ENCODE results near the gene SLC28A3. TPM values are rescaled to one million over a fixed set of nuclear protein-coding genes. Genes with fewer than 3 reads are reported as not detected.

SLC28A3 gene
- total and polyA plus RNA-seq, 5 donors from 2014 or later, result not detected

GRCh38 chr9:84339962-84340361 is 596 bp downstream of the SLC28A3 start:
- no peaks in the 10 kb centered on the region for H3K27me3 ChIP-seq (ENCODE audit: control insufficient read depth, insufficient read depth, low read length)
- H3K36me3 Mint-ChIP-seq, result no peaks in the 10 kb centered on the region
- no peak overlapping the region for H3K4me3 Mint-ChIP-seq
- no peaks in the 10 kb centered on the region for H3K4me1 ChIP-seq (ENCODE audit: control insufficient read depth, insufficient read depth, low read length, poor library complexity, severe bottlenecking)
- H3K36me3 ChIP-seq (ENCODE audit: control insufficient read depth, insufficient read depth, low read length), result no peaks in the 10 kb centered on the region
- no peaks in the 10 kb centered on the region for H3K4me1 Mint-ChIP-seq
- peaks cover 5% of the 10 kb centered on the region for H3K27me3 Mint-ChIP-seq
- no peak overlapping the region for H3K27ac Mint-ChIP-seq
- H3K27ac ChIP-seq (ENCODE audit: insufficient read depth, low read length, poor library complexity, severe bottlenecking), result no peak overlapping the region
- no peak overlapping the region for H3K4me3 ChIP-seq (ENCODE audit: low read depth, low read length)
- peaks cover 0 to 4% (median 0%) of the 10 kb centered on the region in 7 donors for H3K9me3 Mint-ChIP-seq
- ATAC-seq (ENCODE audit: low read depth in 2 of 2), result no peak
- no peaks in the 10 kb centered on the region for H3K9me3 ChIP-seq (ENCODE audit: control insufficient read depth in 2 of 2, low read length in 2 of 2)
- DNase-seq, result no peak

GRCh38 chr9:84339503-84339902 is 1.1 kb downstream of the SLC28A3 start:
- Histone ChIP-seq H3K36me3 (ENCODE audit: control insufficient read depth, insufficient read depth, low read length) (no peaks in the 10 kb centered on the region), H3K4me3 (ENCODE audit: low read depth, low read length) (no peak overlapping the region), H3K4me1 (ENCODE audit: control insufficient read depth, insufficient read depth, low read length, poor library complexity, severe bottlenecking) (no peaks in the 10 kb centered on the region), H3K27ac (ENCODE audit: insufficient read depth, low read length, poor library complexity, severe bottlenecking) (no peak overlapping the region), H3K9me3 (ENCODE audit: control insufficient read depth in 2 of 2, low read length in 2 of 2) (no peaks in the 10 kb centered on the region), H3K27me3 (ENCODE audit: control insufficient read depth, insufficient read depth, low read length) (no peaks in the 10 kb centered on the region)
- DNase-seq (no peak), ATAC-seq (ENCODE audit: low read depth in 2 of 2) (no peak)
- Mint-ChIP-seq H3K4me1 (no peaks in the 10 kb centered on the region), H3K27me3 (peaks cover 5% of the 10 kb centered on the region), H3K27ac (no peak overlapping the region), H3K9me3 (peaks cover 0 to 4% (median 0%) of the 10 kb centered on the region in 7 donors), H3K36me3 (no peaks in the 10 kb centered on the region), H3K4me3 (no peak overlapping the region)

- no peaks in the 10 kb centered on the region for H3K4me1 ChIP-seq (ENCODE audit: control insufficient read depth, insufficient read depth, low read length, poor library complexity, severe bottlenecking)
- no peaks in the 10 kb centered on the region for H3K9me3 ChIP-seq (ENCODE audit: control insufficient read depth in 2 of 2, low read length in 2 of 2)
- H3K36me3 Mint-ChIP-seq, result no peaks in the 10 kb centered on the region
- H3K27me3 ChIP-seq (ENCODE audit: control insufficient read depth, insufficient read depth, low read length), result no peaks in the 10 kb centered on the region
- no peaks in the 10 kb centered on the region for H3K36me3 ChIP-seq (ENCODE audit: control insufficient read depth, insufficient read depth, low read length)
- DNase-seq (no peak), ATAC-seq (ENCODE audit: low read depth in 2 of 2) (no peak)
- H3K4me1 Mint-ChIP-seq, result no peaks in the 10 kb centered on the region
- no peak overlapping the region for H3K27ac ChIP-seq (ENCODE audit: insufficient read depth, low read length, poor library complexity, severe bottlenecking)
- H3K27me3 Mint-ChIP-seq, result peaks cover 5% of the 10 kb centered on the region
- H3K9me3 Mint-ChIP-seq, result peaks cover 0 to 4% (median 0%) of the 10 kb centered on the region in 7 donors
- no peak overlapping the region for H3K4me3 ChIP-seq (ENCODE audit: low read depth, low read length)
- H3K4me3 Mint-ChIP-seq, result no peak overlapping the region
- no peak overlapping the region for H3K27ac Mint-ChIP-seq
These were observed 1.8 kb downstream of the SLC28A3 start for GRCh38 chr9:84338792-84339191.

- H3K27ac Mint-ChIP-seq, result no peak overlapping the region
- peaks cover 5% of the 10 kb centered on the region for H3K27me3 Mint-ChIP-seq
- no peak for DNase-seq
- Histone ChIP-seq H3K4me1 (ENCODE audit: control insufficient read depth, insufficient read depth, low read length, poor library complexity, severe bottlenecking) (no peaks in the 10 kb centered on the region), H3K4me3 (ENCODE audit: low read depth, low read length) (no peak overlapping the region), H3K9me3 (ENCODE audit: control insufficient read depth in 2 of 2, low read length in 2 of 2) (no peaks in the 10 kb centered on the region), H3K27ac (ENCODE audit: insufficient read depth, low read length, poor library complexity, severe bottlenecking) (no peak overlapping the region), H3K36me3 (ENCODE audit: control insufficient read depth, insufficient read depth, low read length) (no peaks in the 10 kb centered on the region), H3K27me3 (ENCODE audit: control insufficient read depth, insufficient read depth, low read length) (no peaks in the 10 kb centered on the region)
- H3K4me3 Mint-ChIP-seq, result no peak overlapping the region
- H3K36me3 Mint-ChIP-seq, result no peaks in the 10 kb centered on the region
- no peak for ATAC-seq (ENCODE audit: low read depth in 2 of 2)
- H3K9me3 Mint-ChIP-seq, result peaks cover 0 to 4% (median 0%) of the 10 kb centered on the region in 7 donors
- no peaks in the 10 kb centered on the region for H3K4me1 Mint-ChIP-seq
These were observed 3.3 kb downstream of the SLC28A3 start for GRCh38 chr9:84337252-84337651.

GRCh38 chr9:84331119-84331809 is 9.3 kb downstream of the SLC28A3 start:
- Mint-ChIP-seq H3K9me3 (peaks cover 0 to 8% (median 4%) of the 10 kb centered on the region in 7 donors), H3K4me3 (no peak overlapping the region), H3K27me3 (peaks cover 6% of the 10 kb centered on the region), H3K27ac (no peak overlapping the region), H3K36me3 (no peaks in the 10 kb centered on the region), H3K4me1 (no peaks in the 10 kb centered on the region)
- H3K36me3 ChIP-seq (ENCODE audit: control insufficient read depth, insufficient read depth, low read length), result no peaks in the 10 kb centered on the region
- H3K4me3 ChIP-seq (ENCODE audit: low read depth, low read length), result no peak overlapping the region
- no peaks in the 10 kb centered on the region for H3K4me1 ChIP-seq (ENCODE audit: control insufficient read depth, insufficient read depth, low read length, poor library complexity, severe bottlenecking)
- no peak for ATAC-seq (ENCODE audit: low read depth in 2 of 2)
- no peak for DNase-seq
- H3K27ac ChIP-seq (ENCODE audit: insufficient read depth, low read length, poor library complexity, severe bottlenecking), result no peak overlapping the region
- H3K9me3 ChIP-seq (ENCODE audit: control insufficient read depth in 2 of 2, low read length in 2 of 2), result peaks cover 0 to 2% of the 10 kb centered on the region in 2 experiments
- H3K27me3 ChIP-seq (ENCODE audit: control insufficient read depth, insufficient read depth, low read length), result peaks cover 7% of the 10 kb centered on the region

GRCh38 chr9:84330246-84330645 is 10.3 kb downstream of the SLC28A3 start:
- Mint-ChIP-seq H3K36me3 (no peaks in the 10 kb centered on the region), H3K4me3 (no peak overlapping the region), H3K27ac (no peak overlapping the region), H3K9me3 (peaks cover 0 to 8% (median 4%) of the 10 kb centered on the region in 7 donors), H3K4me1 (no peaks in the 10 kb centered on the region), H3K27me3 (peaks cover 6% of the 10 kb centered on the region)
- Histone ChIP-seq H3K9me3 (ENCODE audit: control insufficient read depth in 2 of 2, low read length in 2 of 2) (peaks cover 0 to 2% of the 10 kb centered on the region in 2 experiments), H3K27me3 (ENCODE audit: control insufficient read depth, insufficient read depth, low read length) (peaks cover 7% of the 10 kb centered on the region), H3K36me3 (ENCODE audit: control insufficient read depth, insufficient read depth, low read length) (no peaks in the 10 kb centered on the region), H3K4me1 (ENCODE audit: control insufficient read depth, insufficient read depth, low read length, poor library complexity, severe bottlenecking) (no peaks in the 10 kb centered on the region), H3K27ac (ENCODE audit: insufficient read depth, low read length, poor library complexity, severe bottlenecking) (no peak overlapping the region), H3K4me3 (ENCODE audit: low read depth, low read length) (no peak overlapping the region)
- ATAC-seq (ENCODE audit: low read depth in 2 of 2), result no peak
- no peak for DNase-seq

GRCh38 chr9:84327184-84327583 is 13.4 kb downstream of the SLC28A3 start:
- Histone ChIP-seq H3K4me1 (ENCODE audit: control insufficient read depth, insufficient read depth, low read length, poor library complexity, severe bottlenecking) (no peaks in the 10 kb centered on the region), H3K4me3 (ENCODE audit: low read depth, low read length) (no peak overlapping the region), H3K27ac (ENCODE audit: insufficient read depth, low read length, poor library complexity, severe bottlenecking) (no peak overlapping the region), H3K36me3 (ENCODE audit: control insufficient read depth, insufficient read depth, low read length) (no peaks in the 10 kb centered on the region), H3K9me3 (ENCODE audit: control insufficient read depth in 2 of 2, low read length in 2 of 2) (peaks cover 0 to 2% of the 10 kb centered on the region in 2 experiments), H3K27me3 (ENCODE audit: control insufficient read depth, insufficient read depth, low read length) (peaks cover 7% of the 10 kb centered on the region)
- no peak overlapping the region for H3K4me3 Mint-ChIP-seq
- ATAC-seq (ENCODE audit: low read depth in 2 of 2), result no peak
- peaks cover 6% of the 10 kb centered on the region for H3K27me3 Mint-ChIP-seq
- no peaks in the 10 kb centered on the region for H3K4me1 Mint-ChIP-seq
- DNase-seq, result no peak
- H3K36me3 Mint-ChIP-seq, result no peaks in the 10 kb centered on the region
- H3K9me3 Mint-ChIP-seq, result peaks cover 0 to 8% (median 4%) of the 10 kb centered on the region in 7 donors
- no peak overlapping the region for H3K27ac Mint-ChIP-seq

GRCh38 chr9:84325347-84325973 is 15.1 kb downstream of the SLC28A3 start:
- H3K4me1 ChIP-seq (ENCODE audit: control insufficient read depth, insufficient read depth, low read length, poor library complexity, severe bottlenecking), result no peaks in the 10 kb centered on the region
- no peaks in the 10 kb centered on the region for H3K27me3 ChIP-seq (ENCODE audit: control insufficient read depth, insufficient read depth, low read length)
- H3K36me3 Mint-ChIP-seq, result no peaks in the 10 kb centered on the region
- H3K27ac Mint-ChIP-seq, result no peak overlapping the region
- no peaks in the 10 kb centered on the region for H3K36me3 ChIP-seq (ENCODE audit: control insufficient read depth, insufficient read depth, low read length)
- no peak overlapping the region for H3K4me3 ChIP-seq (ENCODE audit: low read depth, low read length)
- H3K27ac ChIP-seq (ENCODE audit: insufficient read depth, low read length, poor library complexity, severe bottlenecking), result no peak overlapping the region
- DNase-seq, result no peak
- no peak for ATAC-seq (ENCODE audit: low read depth in 2 of 2)
- H3K27me3 Mint-ChIP-seq, result peaks cover 6% of the 10 kb centered on the region
- no peaks in the 10 kb centered on the region for H3K4me1 Mint-ChIP-seq
- peaks cover 0 to 2% of the 10 kb centered on the region in 2 experiments for H3K9me3 ChIP-seq (ENCODE audit: control insufficient read depth in 2 of 2, low read length in 2 of 2)
- H3K9me3 Mint-ChIP-seq, result peaks cover 0 to 8% (median 3%) of the 10 kb centered on the region in 7 donors
- H3K4me3 Mint-ChIP-seq, result no peak overlapping the region

Measured in CD4-positive, CD25-positive, alpha-beta regulatory T cell (primary cell).